ENCODE measurements around the gene NPR3.

The NPR3 gene

GRCh38 chr5:32810804-32811203, 99.7 kb downstream of the NPR3 start:
- peak; percentile 77 for DNase-seq (ENCODE audit: low read depth)

- no peak for DNase-seq (ENCODE audit: low read depth)
These were observed 101.3 kb downstream of the NPR3 start for GRCh38 chr5:32812399-32812798.

GRCh38 chr5:32814141-32814540, 103.0 kb downstream of the NPR3 start:
- no peak for DNase-seq (ENCODE audit: low read depth)

DNA sequence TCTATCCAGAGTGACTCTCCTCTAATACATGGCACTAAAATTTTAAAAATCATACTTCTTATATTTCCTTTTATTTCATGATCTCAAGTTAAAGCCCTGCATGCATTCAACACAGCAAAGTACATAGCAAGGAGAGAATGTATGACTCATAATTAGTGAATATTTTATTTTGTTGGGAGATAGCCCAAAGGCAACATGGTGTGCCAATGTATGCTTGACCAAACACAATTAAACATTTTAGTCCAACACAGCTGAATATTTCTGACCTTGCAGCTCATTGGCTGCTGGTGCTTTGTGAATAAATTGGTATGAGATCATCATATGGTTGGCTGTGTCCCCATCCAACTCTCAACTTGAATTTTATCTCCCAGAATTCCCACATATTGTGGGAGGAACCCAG, 103.5 kb downstream of the NPR3 start:
- DNase-seq (ENCODE audit: low read depth), result peak; percentile 52

GRCh38 chr5:32827981-32828380, 116.9 kb downstream of the NPR3 start:
- no peak for DNase-seq (ENCODE audit: low read depth)

- DNase-seq (ENCODE audit: low read depth), result no peak
These were observed 117.4 kb downstream of the NPR3 start for GRCh38 chr5:32828492-32828891.

- DNase-seq (ENCODE audit: low read depth), result no peak
These were observed 120.5 kb downstream of the NPR3 start for GRCh38 chr5:32831624-32832023.

GRCh38 chr5:32833127-32833526, 122.0 kb downstream of the NPR3 start:
- DNase-seq (ENCODE audit: low read depth), result no peak

DNA sequence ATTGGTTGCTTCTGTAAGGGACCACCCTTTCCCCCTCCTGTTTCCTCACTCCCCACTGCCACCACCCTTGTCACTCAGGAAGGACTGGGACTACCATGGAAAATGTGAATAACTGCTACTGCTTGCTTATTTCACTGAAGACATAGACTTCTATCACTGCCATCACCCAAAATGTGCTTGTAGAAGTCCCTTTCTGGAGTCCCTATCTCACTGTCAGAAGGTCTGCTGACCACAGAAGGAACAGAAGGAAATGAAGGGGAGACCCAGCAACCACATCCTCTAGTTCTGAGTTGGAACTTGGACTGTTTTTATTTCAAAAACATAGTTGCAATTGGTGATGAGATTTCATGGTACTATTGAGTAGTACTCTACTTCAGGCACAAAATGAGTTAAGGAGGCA, 122.5 kb downstream of the NPR3 start:
- no peak for DNase-seq (ENCODE audit: low read depth)

GRCh38 chr5:32834251-32834650, 123.1 kb downstream of the NPR3 start:
- DNase-seq (ENCODE audit: low read depth), result no peak

DNA sequence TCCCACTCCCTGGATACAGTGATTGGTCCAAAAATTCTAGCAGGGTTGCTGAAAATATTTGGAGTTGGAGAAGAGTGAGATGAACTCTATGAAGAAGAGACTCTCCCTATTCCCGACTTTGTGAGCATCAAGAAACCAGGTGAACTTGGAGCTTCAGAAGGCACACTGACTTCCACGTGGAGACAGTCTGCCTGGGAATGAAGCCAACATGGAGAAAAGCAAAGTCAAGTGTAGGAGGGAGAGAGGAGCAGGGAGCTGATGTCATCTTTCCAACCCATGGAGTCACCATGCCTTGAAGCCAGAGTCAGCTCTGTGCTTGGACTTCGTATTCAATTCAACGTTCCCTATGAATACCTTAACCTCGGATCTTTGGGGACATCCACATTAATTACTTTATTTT, 125.1 kb downstream of the NPR3 start:
- no peak for DNase-seq (ENCODE audit: low read depth)

DNA sequence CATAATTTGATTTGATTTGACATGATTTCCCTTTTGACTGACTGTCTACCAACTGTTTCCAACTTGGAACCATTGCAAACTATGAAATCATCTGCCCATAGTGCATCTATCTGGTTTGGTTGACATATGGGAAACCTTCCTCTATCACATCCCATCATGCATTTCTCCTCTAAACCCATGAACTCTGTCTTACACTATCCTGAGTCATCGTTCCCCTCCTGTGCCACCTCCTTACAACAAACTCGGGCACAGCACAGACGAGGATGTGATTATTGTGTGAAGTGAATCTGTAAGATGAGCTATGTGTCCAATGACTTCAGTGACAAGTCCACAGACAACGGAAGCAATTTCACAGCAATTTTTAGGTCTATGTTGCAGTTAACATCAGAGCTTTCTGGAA, 126.1 kb downstream of the NPR3 start:
- no peak for DNase-seq (ENCODE audit: low read depth)

DNA sequence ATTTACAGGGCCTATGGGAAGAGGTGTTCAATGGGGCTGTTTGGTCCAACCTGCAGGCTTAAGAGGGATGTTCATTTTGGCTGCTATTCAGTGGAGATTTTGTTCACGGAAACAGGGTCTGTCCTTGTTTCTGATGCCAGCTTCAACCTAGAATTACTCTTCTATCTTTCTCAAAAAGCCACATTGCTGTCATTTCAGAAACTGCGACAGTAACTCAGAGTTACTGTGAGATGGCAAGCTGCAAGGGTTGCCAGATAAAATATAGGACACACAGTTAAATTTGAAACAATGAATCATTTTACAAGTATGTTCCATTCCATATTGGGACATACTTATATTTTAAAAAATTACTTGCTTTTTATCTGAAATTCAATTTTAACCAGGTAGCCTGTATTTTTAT, 128.0 kb downstream of the NPR3 start:
- DNase-seq (ENCODE audit: low read depth), result no peak

- no peak for DNase-seq (ENCODE audit: low read depth)
These were observed 129.5 kb downstream of the NPR3 start for GRCh38 chr5:32840606-32841005.
